ENCODE measurements around the gene TMEM117.
"Not testable (repeated sequence)": the region's sequence is repeated elsewhere in the genome, so short reads cannot be mapped to it uniquely, and the experiment has no call there.

TMEM117 gene

DNA sequence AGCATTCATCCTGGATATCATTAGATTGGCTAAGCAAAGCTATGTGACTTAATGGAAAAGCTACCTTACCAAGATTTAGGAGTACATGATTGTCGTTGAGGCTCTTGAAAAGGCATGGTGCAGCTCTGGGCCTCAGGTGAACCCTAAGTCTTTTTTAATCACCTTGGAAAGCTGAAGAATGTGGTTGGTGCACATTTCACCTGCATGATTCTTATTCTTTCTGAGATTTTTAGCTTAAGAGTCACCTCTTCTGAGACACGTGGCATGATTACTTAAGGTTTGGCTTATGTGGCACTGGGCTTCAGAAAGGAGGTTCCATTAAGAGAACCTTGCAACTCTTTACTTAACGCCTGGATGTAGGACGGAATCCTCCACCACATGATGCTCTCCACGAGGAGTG, 498.5 kb downstream of the TMEM117 start:
- DNase-seq, result no peak

- DNase-seq, result no peak
Measured at GRCh38 chr12:44335030-44335429, 499.1 kb downstream of the TMEM117 start.

GRCh38 chr12:44336577-44336976, 500.7 kb downstream of the TMEM117 start:
- no peak for DNase-seq

- no peak for DNase-seq
Measured at GRCh38 chr12:44342371-44342770, 506.5 kb downstream of the TMEM117 start.

DNA sequence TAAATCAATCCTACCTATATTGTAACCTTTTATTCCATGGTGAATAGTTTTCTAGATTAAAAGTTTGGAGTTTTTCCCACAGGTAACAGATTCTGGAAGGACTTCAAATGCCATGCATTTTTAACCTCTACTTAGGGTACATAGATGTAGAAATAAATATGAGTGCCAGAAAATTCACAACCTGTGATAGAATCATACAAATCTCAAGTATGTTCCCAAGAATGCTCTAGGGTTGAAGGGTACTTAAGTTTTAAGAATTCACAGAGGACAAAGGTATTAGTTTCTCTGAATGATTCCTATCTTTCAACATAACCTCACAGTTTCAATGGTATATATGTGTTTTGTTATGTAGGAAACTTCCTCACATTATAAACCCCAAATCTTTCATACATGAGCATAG, 511.3 kb downstream of the TMEM117 start:
- DNase-seq, result no peak

DNA sequence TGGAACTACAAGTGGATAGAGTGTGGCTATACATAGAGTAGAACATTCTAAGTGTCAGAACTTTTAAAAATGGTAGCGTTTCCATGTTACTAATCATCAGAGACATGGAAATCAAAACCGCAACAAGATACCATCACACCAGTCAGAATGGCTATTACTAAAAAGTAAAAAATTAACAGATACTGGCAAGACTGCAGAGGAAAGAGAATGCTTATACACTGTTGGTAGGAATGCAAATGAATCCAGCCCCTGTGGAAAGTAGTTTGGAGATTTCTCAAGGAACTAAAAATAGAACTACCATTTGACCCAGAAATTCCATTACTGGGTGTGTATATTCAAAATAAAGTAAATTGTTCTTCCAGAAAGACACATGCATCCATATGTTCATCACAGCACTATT, 521.6 kb downstream of the TMEM117 start:
- DNase-seq, result no peak

- no peak for DNase-seq
Measured at GRCh38 chr12:44358636-44359035, 522.8 kb downstream of the TMEM117 start.

DNA sequence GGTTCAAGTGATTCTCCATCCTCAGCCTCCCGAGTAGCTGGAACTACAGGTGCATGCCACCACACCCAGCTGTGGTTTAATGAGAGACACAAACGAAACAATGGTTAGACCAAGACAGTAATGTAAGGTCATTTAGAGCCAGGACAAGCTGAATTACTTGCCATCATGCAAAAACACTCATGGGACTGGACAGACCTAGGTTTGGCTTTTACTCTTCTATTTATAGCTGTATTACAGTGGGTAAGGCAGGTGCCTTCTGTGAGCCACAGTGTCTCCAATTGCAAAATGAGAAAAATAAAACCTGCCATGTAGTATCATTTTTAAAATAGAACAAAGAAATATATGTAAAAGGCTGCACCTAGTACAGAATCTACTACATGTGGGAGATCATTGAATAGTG, 527.1 kb downstream of the TMEM117 start:
- DNase-seq, result no peak

- DNase-seq, result no peak
Measured at GRCh38 chr12:44367136-44367535, 531.3 kb downstream of the TMEM117 start.

DNA sequence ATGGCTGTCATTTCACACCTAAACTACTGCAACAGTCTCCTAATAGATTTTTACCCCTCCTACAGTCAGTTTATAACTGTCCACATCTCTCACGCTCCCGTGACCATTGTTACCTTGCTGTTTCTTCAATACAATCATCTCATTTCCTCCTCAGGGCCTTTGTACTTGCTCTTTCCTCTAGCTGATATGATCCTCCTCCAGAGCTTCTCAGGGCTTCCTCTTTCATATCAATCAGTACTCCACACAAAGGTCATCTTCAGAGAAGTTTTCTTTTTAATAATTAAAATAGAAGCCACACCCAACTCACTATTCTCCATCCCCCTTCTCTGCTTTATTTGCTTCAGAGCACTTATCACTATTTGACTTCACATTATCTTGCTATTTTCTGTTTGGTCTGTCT, 532.0 kb downstream of the TMEM117 start:
- DNase-seq, result no peak

- DNase-seq, result no peak
Measured at GRCh38 chr12:44369998-44370397, 534.1 kb downstream of the TMEM117 start.

DNA sequence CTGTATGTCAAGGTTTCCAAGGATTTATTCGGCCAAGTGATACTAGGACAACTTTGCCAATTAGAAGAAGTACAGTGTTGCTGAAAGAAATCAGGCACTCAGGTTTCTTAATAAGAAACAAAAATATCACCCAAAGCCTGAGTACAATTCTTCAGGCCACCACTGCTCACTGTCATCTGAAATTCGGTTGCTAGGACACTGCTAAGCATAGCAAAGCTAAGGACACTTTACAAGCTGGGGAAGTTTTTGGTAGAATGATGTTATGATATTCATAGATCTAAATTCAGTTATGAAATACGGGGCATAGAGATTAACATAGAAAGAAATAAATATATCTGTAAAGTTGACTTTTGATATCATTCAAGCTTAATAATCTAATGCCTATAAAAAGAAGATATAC, 535.1 kb downstream of the TMEM117 start:
- DNase-seq, result no peak

DNA sequence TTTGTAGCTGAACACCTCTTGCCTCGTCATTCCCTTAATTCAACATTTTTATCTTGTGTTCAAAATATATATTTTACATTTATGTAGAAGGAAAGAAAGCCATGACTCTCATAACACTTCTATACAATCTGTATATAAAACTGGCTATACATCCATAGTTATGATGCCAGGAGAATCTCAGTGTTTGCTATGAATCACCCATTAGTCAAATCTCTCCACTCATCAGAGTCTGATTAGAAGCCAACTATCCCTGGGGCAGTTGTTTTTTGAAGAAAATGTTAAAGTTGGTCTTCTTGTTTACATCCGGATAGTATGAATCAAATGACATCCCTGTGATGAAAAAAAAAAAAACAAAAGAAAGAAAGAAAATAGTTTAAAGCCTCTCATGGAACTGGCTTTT, 536.4 kb downstream of the TMEM117 start:
- no peak for DNase-seq

DNA sequence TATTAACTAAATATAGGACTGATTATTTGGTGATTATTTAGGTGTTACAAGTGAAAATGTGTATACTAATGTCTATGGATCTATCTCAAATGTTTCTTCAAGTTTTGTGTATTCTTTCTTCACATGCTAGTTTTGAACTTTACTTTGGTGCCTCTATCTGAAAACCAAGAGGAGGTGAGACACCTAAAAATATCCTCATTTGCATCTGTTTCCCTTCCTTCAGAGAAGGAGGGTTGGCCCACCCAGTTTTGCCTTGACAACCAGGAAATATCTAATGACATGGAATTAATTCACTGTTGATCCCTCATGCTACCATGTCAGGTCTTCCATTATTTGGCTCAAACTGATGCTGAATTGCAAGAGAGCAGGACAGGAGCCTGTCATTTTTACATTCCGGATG, 539.8 kb downstream of the TMEM117 start:
- DNase-seq, result no peak

DNA sequence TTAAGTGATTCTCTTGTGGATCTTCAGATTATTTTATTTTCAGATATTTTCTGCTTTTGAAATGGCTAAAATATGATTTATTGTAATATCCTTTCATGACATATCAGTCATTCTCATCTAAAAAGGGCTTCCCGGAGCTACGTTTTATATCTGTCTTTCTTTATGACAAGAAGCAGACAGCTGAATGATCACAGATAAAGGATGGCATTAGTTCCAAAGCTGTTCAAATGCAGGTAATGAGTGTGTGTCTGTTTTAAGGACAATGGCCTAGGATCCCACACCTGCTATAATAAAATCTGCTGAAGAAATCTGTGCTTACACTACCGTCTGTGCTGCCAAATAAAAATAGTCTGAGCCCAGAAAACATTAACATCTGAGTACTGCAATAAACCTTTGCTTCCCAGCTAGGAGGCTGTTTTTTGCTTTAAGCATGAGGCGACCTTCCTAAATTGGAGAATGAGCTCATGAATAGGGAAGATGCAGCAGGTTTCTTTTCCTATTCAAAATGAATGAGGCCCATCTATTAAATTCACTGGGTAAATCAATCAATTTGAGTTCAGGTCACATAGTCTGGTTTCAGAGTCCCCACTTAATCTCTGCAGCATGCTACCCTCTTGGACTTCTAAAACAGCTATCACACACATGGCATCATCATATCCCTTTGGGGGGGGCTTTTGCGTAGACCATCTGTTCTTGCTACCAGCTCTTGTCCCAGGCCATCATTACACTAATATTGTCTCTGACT, 541.7 kb downstream of the TMEM117 start:
- peak; percentile 25 for DNase-seq

DNA sequence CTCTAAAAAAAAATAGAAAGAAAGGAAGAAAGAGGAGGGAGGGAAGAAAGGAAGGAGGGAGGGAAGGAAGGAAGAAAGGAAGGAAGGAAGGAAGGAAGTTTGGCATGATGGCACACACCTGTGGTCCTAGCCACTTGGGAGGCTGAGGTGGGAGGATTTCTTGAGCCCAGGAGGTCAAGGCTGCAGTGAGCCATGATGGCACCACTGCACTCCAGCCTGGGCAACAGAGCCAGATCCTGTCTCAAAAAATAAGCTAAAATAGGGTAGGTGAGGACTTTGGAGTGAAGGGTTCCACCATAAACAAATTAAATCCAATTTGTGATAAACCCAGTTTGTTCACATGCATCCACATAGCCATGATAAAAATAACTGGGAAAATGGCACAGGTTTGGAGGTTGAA, 543.2 kb downstream of the TMEM117 start:
- not testable (repeated sequence) for DNase-seq

GRCh38 chr12:44379831-44380230, 544.0 kb downstream of the TMEM117 start:
- DNase-seq, result no peak

GRCh38 chr12:44380861-44381260, 545.0 kb downstream of the TMEM117 start:
- DNase-seq, result no peak

DNA sequence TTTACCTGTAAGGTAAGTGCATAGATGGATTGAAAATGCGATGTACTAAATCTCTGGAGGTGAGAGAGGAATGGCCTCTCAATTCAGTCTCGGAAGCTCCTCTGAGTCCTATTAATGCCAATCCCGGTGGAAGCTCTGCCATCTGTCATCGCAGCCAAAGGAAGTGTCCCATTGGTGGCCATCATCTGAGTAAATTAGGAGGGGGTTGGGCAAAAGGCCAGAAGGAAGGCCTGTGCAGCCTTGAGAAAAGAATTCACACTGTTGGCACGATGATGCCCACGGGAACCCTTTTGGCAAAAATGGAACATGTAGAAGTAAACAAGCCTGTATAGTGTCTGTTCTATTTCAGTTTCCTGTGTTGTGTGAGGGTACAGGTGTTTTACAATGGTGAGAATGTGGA, 545.5 kb downstream of the TMEM117 start:
- DNase-seq, result no peak

DNA sequence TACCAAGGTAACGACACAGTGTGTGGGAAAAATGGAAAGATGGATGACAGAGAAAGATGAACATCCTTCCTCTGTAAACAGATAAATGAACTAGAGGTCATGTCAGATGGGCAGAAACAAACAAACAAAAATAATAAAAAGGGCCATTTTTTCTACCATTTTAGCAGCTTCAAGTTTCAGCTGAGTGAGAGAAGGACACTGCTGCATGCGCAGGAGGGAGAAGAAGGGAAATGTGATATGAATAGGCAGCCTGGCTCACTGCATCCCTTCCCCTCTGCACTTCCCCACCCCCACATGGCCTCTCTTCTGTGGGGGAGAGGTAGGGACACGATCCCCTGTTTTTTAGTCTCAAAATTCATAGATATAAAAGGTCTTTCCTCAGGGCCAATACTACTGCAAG, 548.3 kb downstream of the TMEM117 start:
- DNase-seq, result no peak

DNA sequence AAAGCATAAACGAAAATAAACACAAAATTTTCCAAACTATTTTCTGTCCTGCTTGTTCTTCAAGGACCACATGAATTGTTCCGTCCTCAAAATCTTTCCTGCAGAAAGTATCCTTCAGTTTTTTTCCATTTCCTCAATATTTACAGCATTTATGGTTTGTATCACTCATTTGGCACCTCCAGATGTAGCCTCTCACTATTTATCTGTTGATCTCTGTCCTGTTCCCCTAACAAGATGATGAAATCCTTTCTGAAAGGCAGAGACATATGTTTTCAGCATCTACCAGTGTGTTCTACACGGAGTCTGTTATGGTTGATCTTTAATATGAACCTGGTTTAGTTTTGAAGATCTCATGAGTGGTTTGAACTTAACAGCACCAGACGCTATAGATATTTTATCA, 550.1 kb downstream of the TMEM117 start:
- DNase-seq, result no peak

GRCh38 chr12:44387581-44387980, 551.7 kb downstream of the TMEM117 start:
- no peak for DNase-seq

GRCh38 chr12:44389038-44389437, 553.2 kb downstream of the TMEM117 start:
- no peak for DNase-seq

GRCh38 chr12:44389896-44390295, 554.0 kb downstream of the TMEM117 start:
- DNase-seq, result no peak

GRCh38 chr12:44397631-44398030, 561.8 kb downstream of the TMEM117 start:
- no peak for DNase-seq

All from NCI-H187 treated with DMSO at 0.1 percent for 48 hours (cell line).